Measurements from ENCODE around the gene ATXN7L1.

Gene ATXN7L1

GRCh38 chr7:105565190-105565589 lies 311.2 kb downstream of the ATXN7L1 start:
- no peak for DNase-seq

GRCh38 chr7:105559926-105560325 lies 316.5 kb downstream of the ATXN7L1 start:
- no peak for DNase-seq

All from NCI-H526 treated with DMSO at 0.1 percent for 48 hours (cell line).